Fibroblast of mammary gland (primary cell): Measurements from ENCODE around the gene EGLN3.

Experiments used
- DNase-seq: peaks from one replicate; pipeline ENCODE4 v3.0.0-alpha.2; 2010; ENCODE audit warnings: low read depth
- H3K4me3 ChIP-seq: 2 replicates; pipeline ENCODE4 v1.5.1; 2011; ENCODE audit warnings: low read depth, mild to moderate bottlenecking, low read length, moderate library complexity; ENCODE audit not compliant: control insufficient read depth
- TF ChIP-seq, protein P1 (sequence below): conservative IDR thresholded peaks from 2 replicates; pipeline ENCODE4 v1.5.1; 2011; ENCODE audit warnings: low read depth, low read length, inconsistent platforms; ENCODE audit not compliant: control insufficient read depth, insufficient read depth

The EGLN3 gene

DNA sequence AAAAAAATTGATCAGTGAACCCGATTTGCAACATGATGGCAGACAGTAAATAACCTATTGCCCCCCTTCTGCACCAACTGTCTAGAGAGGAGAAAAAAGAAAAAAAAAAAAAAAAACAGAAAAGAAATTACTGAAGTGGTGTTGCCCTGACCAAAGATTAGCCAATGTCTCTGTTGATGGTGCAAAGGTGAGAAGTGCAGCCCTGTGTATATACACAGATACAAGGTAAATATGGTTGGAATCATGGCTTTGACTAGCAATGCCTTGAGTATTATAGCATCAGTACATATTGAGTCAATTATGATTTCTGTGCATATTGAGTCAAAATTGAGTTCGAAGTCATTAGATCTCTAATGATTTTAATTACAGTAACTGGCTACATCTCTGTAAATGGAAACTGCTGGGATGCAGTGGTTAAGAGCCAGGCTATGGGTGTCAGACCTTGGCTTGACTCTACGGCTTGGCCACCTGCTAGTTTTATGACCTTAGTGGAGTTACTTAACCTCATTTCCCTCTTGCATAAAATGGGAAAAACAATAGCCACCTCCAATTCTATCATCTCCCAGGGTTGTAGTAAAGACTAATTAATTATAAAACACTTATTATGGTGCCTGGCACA lies 51.0 kb downstream of the EGLN3 start:
- DNase-seq: no peak
- no peak overlapping the region for H3K4me3 ChIP-seq
- TF ChIP-seq, protein P1, sequence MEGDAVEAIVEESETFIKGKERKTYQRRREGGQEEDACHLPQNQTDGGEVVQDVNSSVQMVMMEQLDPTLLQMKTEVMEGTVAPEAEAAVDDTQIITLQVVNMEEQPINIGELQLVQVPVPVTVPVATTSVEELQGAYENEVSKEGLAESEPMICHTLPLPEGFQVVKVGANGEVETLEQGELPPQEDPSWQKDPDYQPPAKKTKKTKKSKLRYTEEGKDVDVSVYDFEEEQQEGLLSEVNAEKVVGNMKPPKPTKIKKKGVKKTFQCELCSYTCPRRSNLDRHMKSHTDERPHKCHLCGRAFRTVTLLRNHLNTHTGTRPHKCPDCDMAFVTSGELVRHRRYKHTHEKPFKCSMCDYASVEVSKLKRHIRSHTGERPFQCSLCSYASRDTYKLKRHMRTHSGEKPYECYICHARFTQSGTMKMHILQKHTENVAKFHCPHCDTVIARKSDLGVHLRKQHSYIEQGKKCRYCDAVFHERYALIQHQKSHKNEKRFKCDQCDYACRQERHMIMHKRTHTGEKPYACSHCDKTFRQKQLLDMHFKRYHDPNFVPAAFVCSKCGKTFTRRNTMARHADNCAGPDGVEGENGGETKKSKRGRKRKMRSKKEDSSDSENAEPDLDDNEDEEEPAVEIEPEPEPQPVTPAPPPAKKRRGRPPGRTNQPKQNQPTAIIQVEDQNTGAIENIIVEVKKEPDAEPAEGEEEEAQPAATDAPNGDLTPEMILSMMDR: no peak

DNA sequence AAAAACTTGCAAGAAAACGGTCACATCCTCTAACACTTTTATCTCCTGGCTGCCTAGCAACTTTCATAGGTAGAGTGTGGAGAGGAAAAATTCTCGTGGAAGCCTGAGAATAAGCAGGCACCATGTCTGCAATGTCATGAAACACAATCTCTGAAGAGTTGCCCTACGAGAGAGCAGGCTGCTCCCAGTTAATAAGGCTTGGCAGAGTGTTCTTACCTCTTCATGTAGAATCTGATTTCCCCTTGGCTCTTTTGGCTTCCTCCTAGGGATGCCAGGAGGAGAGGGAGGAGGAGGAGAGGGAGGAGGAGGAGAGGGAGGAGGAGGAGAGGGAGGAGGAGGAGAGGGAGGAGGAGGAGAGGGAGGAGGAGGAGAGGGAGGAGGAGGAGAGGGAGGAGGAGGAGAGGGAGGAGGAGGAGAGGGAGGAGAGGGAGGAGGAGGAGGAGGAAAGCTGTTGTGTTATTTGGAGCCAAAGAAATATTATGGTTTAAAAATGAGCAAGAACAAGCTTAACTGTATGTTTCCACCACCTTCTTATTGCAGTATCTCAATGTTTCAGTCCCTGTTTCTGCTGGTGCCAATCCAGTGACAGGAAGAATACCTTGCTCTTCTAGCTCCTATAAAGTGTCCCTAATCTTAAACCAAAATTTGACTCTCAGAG lies 52.9 kb downstream of the EGLN3 start:
- TF ChIP-seq, protein P1: no peak
- no peak overlapping the region for H3K4me3 ChIP-seq
- no peak for DNase-seq

DNA sequence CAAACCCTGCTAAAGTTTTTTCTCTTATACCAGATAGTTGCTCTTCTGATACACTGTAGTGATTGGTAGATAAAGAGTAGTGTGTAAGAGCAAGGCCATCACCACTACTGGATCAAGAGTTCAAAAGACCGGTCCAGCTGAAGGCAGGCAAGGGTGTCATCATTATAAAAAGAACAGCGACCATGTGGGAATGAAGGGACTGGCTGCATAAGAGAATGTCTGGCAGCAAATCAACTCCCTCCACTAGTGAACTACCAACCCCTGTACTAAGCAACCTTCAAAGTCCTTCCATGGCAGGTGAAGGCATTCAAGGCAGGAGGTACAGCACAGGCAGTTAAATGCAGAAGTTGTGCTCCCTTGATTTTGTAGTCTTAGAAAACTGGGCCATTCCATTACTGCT lies 53.5 kb downstream of the EGLN3 start:
- H3K4me3 ChIP-seq: no peak overlapping the region
- TF ChIP-seq, protein P1: no peak
- DNase-seq: no peak

DNA sequence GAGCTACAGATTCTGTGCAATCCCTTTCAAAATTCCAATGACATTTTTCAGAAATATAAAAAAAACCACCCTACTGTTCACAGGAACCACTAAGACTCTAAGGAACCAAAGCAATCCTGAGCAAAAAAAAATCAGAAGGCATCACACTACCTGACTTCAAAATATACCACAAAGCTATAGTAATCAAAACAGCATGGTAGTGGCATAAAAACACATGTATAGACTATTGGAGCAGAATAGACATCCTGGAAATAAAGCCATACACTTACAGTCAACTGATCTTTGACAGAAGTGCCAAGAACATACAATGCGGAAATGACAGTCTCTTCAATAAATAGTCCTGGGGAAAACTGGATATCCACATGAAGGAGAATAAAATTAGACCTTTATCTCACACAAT lies 56.5 kb downstream of the EGLN3 start:
- no peak for DNase-seq
- TF ChIP-seq, protein P1: no peak
- no peak overlapping the region for H3K4me3 ChIP-seq

DNA sequence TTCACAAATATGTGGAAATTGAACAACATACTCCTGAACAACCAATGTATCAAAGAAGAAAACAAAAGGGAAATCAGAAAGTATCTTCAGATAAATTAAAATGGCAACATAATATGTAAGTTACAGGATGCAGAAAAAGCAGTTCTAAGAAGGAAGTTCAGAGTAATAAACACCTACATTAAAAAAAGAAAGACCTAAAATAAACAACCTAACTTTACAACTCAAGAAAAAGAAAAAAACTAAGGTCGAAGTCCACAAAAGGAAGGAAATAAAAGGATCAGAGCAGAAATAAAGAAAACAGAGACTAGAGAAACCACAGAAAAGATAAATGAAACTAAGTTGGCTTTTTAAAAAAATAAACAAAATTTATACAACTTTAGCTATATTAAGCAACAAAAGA lies 59.2 kb downstream of the EGLN3 start:
- TF ChIP-seq, protein P1: no peak
- DNase-seq: no peak

DNA sequence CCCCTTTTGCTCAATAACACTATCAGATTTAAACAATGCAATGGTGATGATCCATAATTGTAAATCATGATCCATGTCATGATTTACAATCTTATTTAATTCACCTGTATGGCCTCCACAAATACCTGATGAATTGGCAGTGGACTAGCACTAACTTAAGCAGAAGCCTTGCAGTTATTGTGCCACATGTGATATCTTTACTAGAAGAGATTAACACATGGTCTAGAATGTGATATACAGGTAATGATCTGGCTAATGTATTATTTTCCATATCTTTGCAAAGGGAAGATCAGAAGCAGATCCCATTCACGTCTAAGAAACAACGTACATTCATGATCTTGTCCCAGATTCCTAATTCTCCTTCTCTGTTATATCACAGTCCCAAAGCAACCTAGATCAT lies 66.0 kb downstream of the EGLN3 start:
- TF ChIP-seq, protein P1: no peak
- DNase-seq: no peak
- no peak overlapping the region for H3K4me3 ChIP-seq

More for the DNA sequence above, 59.2 kb downstream of the EGLN3 start:
- no peak overlapping the region for H3K4me3 ChIP-seq
